Forelimb muscle (tissue), 1 donor: ENCODE data around the gene MTCP1. TPM values are rescaled to one million over a fixed set of nuclear protein-coding genes. Genes with fewer than 3 reads are reported as not detected.

ENCODE experiments used
- DNase-seq: peaks from one replicate; pipeline ENCODE4 v3.0.0-alpha.2; 2013; ENCODE audit warnings: low read depth
- polyA plus RNA-seq: library from polyadenylated mRNA; unstranded; fragments of 120-200 nt; gene quantifications from one replicate; pipeline ENCODE4 v1.2.1, GENCODE V29; 2013; ENCODE audit not compliant: insufficient read length

The MTCP1 gene
- polyA plus RNA-seq, 1 donor = 16.2 TPM

- DNase-seq = no peak
Measured at GRCh38 chrX:155054255-155054654, 16.7 kb downstream of the MTCP1 start.

- no peak for DNase-seq
Measured at GRCh38 chrX:155053656-155054055, 17.3 kb downstream of the MTCP1 start.

- DNase-seq = no peak
Measured at GRCh38 chrX:155052738-155053498, 18.0 kb downstream of the MTCP1 start.

- no peak for DNase-seq
Measured at GRCh38 chrX:155048977-155049619, 21.8 kb downstream of the MTCP1 start.

GRCh38 chrX:155046811-155047528 lies 24.0 kb downstream of the MTCP1 start:
- no peak for DNase-seq

GRCh38 chrX:155046129-155046810 lies 24.7 kb downstream of the MTCP1 start:
- no peak for DNase-seq

GRCh38 chrX:155035688-155036087 lies 35.2 kb downstream of the MTCP1 start:
- DNase-seq = no peak

GRCh38 chrX:155031657-155032056 lies 39.3 kb downstream of the MTCP1 start:
- no peak for DNase-seq

GRCh38 chrX:155028877-155029291 lies 42.1 kb downstream of the MTCP1 start:
- no peak for DNase-seq

GRCh38 chrX:155028129-155028528 lies 42.8 kb downstream of the MTCP1 start:
- no peak for DNase-seq

GRCh38 chrX:155027509-155028066 lies 43.3 kb downstream of the MTCP1 start:
- DNase-seq = no peak

GRCh38 chrX:155026727-155027508 lies 44.0 kb downstream of the MTCP1 start, which contains the start of gene FUNDC2:
FUNDC2 (plus strand) TSS chrX:155026844; CDS start chrX:155026939, 95 bp downstream.
- DNase-seq = peak; percentile 65

GRCh38 chrX:155026420-155026726 lies 44.6 kb downstream of the MTCP1 start:
- DNase-seq = no peak

- DNase-seq = no peak
Measured at GRCh38 chrX:155023907-155024833, 46.8 kb downstream of the MTCP1 start.

GRCh38 chrX:155022585-155022984 lies 48.4 kb downstream of the MTCP1 start, which contains the start of gene F8:
F8 (minus strand) TSS chrX:155022723; CDS start chrX:155022552, 171 bp downstream.
- no peak for DNase-seq

GRCh38 chrX:155020591-155020990 lies 50.3 kb downstream of the MTCP1 start:
- DNase-seq = no peak
